ENCODE data around the gene MRPS5. TPM values are rescaled to one million over a fixed set of nuclear protein-coding genes. Genes with fewer than 3 reads are reported as not detected.

MRPS5 gene
- total and polyA plus RNA-seq, 12 donors: 50.6 to 144 (median 61.7) TPM

DNA sequence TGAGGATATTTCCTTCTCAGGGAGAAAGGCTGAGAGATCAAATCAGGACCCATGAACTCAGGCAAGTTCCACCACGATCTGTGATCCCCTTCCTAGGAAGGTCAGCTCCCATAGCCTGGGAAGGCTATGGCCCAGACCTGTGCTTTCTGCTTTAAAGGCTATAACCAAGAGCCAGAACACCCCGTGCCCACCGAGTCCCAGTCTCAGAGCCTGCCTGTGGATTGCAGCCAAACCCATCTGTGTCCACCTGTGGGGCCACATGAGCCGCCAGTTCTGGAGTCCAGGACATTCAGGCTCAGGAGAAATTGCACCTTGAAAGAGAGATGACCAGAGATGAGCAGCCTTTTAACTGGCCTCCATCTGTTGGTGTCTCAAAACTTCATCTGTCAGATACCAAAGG, 49.2 kb downstream of the MRPS5 start:
- H3K4me1 ChIP-seq: peaks cover 0 to 10% (median 9%) of the 10 kb centered on the region in 9 donors
- no peak overlapping the region for H3K27ac ChIP-seq
- ATAC-seq (no peak), DNase-seq (no peak)
- no peaks in the 10 kb centered on the region for H3K9me3 ChIP-seq
- TF ChIP-seq CTCF (IDR thresholded peaks at IDR 0.05): no peak
- no peak overlapping the region for H3K4me3 ChIP-seq
- intact Hi-C loops (cut with DNase I): loop anchor here in 2 of 10 donors (10.0 kb wide), 1 partner anchor 48 kb away; the partner anchor contains the start of gene MAL (in 2 of the 2)
- no peaks in the 10 kb centered on the region for H3K36me3 ChIP-seq
- 71 to 81% methylated on average over 4 of the region's 4 CpGs for WGBS, 2 donors
- peaks cover 5 to 60% (median 50%) of the 10 kb centered on the region in 7 donors for H3K27me3 ChIP-seq

DNA sequence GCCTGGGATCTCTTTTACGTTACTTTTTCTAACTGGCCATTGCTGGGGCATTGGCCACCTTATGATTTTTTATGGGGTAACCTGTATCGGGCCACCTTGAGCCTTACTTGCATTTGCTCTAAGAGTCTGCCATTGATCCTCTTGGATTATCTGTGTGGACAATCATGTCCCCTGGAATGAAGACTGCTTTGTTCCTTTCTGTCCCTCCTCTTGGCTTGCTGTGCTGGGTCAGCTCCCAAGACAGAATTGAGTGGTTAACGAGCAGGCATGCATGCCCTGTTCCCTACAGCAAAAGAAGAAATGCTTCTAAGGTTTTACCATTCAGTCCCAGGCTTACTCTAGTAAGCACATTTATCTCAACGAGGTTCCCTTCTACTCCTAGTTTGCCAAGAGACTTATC, 49.8 kb downstream of the MRPS5 start:
- peaks cover 5 to 54% (median 46%) of the 10 kb centered on the region in 7 donors for H3K27me3 ChIP-seq
- no peak for ATAC-seq

GRCh38 chr2:95069465-95069864, 52.1 kb downstream of the MRPS5 start:
- no peaks in the 10 kb centered on the region for H3K9me3 ChIP-seq
- H3K27me3 ChIP-seq: peaks cover 0 to 37% (median 32%) of the 10 kb centered on the region in 7 donors
- H3K4me3 ChIP-seq: no peak overlapping the region
- no peak for TF ChIP-seq CTCF (IDR thresholded peaks at IDR 0.05)
- H3K4me1 ChIP-seq: no peaks in the 10 kb centered on the region
- 73 to 75% methylated on average over 9 of the region's 9 CpGs for WGBS, 2 donors
- no peak for DNase-seq
- no peak for ATAC-seq
- no peak overlapping the region for H3K27ac ChIP-seq
- intact Hi-C loops (cut with DNase I): no loop called here
- H3K36me3 ChIP-seq: no peaks in the 10 kb centered on the region

More for the DNA sequence above, 49.8 kb downstream of the MRPS5 start:
- DNase-seq: no peak
- peaks cover 0 to 6% (median 4%) of the 10 kb centered on the region in 9 donors for H3K4me1 ChIP-seq
- H3K9me3 ChIP-seq: no peaks in the 10 kb centered on the region
- intact Hi-C loops (cut with DNase I): loop anchor here in 2 of 10 donors (10.0 kb wide), 1 partner anchor 47 kb away; the partner anchor contains the start of gene MAL (in 2 of the 2)
- whole genome bisulfite sequencing, 2 donors: 76 to 77% methylated on average over 4 of the region's 4 CpGs
- no peak overlapping the region for H3K27ac ChIP-seq
- TF ChIP-seq CTCF (IDR thresholded peaks at IDR 0.05): no peak
- no peaks in the 10 kb centered on the region for H3K36me3 ChIP-seq
- H3K4me3 ChIP-seq: no peak overlapping the region

DNA sequence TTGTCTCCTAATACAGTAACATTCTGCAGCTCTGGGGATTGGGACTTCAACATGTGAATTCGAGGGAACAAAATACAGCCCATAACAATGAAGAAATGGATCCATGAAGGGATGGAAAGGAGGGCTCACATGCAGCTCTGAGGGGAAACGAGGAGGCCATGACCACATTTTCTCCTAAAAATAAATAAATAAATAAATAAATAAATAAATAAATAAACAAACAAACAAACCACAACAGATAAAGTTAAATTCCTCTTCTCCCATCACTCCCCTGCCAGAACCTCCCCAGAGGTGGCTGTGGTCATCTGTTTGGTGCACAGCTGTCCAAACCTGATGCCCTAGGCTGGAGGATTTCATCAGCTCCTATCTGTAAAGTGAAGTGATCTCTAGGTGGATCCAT, 53.4 kb downstream of the MRPS5 start:
- 83 to 84% methylated on average over 2 of the region's 2 CpGs for WGBS, 2 donors

More for the DNA sequence above, 53.4 kb downstream of the MRPS5 start:
- Histone ChIP-seq H3K27me3 (peaks cover 0 to 33% (median 25%) of the 10 kb centered on the region in 7 donors), H3K4me3 (peak overlapping the region in 1 of 10 donors; percentile 6), H3K36me3 (no peaks in the 10 kb centered on the region), H3K4me1 (no peaks in the 10 kb centered on the region), H3K27ac (no peak overlapping the region), H3K9me3 (no peaks in the 10 kb centered on the region)
- no peak for DNase-seq
- intact Hi-C loops (cut with DNase I): no loop called here
- TF ChIP-seq CTCF (IDR thresholded peaks at IDR 0.05): no peak
- ATAC-seq: no peak
